ENCODE data around the gene CCL28. TPM values are rescaled to one million over a fixed set of nuclear protein-coding genes. Genes with fewer than 3 reads are reported as not detected.
"Not testable (repeated sequence)": the region's sequence is repeated elsewhere in the genome, so short reads cannot be mapped to it uniquely, and the experiment has no call there.

The CCL28 gene
- total and polyA plus RNA-seq, 8 donors = 0.45 to 23.3 (median 8.9) TPM; not detected in 1

DNA sequence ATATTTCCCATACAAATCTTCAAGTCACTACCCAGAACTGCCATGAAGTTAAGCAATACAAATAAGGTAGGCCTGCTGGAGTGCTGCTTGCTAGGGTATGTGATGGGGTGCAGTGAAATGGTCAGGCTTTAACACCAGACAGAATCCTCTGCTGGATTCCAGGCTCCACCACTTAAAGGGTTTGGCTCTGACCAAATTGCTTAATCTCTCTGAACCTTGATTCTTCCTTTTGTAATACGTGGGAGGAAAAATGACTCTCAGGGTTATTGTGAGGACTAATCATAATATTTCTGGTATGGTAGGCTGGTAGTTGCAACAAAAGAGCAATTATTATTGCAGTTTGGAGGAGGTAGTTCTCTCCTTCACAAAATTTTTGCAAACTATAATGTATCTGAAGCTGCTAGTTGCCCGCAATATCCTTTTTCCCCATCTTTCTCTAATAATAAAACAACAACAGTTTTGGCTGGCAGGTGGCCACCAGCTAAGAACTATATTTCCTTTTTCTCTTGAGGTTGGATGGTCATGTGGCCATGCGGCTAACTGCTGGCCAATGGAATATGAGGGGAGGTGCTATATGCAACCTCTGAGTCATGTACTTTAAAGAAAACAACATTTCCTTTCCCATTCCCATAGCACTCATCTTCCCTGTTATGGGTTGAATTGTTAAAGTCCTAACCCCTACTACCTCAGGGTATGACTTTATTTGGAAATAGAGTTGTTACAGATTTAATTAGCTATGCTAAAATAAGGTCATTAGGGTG lies 44.1 kb downstream of the CCL28 start:
- intact Hi-C loops (cut with DNase I; ENCODE audit: low total_unique reads) = no loop called here
- no peaks in the 10 kb centered on the region for H3K36me3 ChIP-seq
- H3K4me1 ChIP-seq = no peaks in the 10 kb centered on the region
- no peak overlapping the region for H3K4me3 ChIP-seq
- H3K9me3 ChIP-seq = peaks cover 0 to 12% (median 8%) of the 10 kb centered on the region in 4 donors
- TF ChIP-seq EP300 (IDR thresholded peaks at IDR 0.05) = no peak
- TF ChIP-seq, protein P1, sequence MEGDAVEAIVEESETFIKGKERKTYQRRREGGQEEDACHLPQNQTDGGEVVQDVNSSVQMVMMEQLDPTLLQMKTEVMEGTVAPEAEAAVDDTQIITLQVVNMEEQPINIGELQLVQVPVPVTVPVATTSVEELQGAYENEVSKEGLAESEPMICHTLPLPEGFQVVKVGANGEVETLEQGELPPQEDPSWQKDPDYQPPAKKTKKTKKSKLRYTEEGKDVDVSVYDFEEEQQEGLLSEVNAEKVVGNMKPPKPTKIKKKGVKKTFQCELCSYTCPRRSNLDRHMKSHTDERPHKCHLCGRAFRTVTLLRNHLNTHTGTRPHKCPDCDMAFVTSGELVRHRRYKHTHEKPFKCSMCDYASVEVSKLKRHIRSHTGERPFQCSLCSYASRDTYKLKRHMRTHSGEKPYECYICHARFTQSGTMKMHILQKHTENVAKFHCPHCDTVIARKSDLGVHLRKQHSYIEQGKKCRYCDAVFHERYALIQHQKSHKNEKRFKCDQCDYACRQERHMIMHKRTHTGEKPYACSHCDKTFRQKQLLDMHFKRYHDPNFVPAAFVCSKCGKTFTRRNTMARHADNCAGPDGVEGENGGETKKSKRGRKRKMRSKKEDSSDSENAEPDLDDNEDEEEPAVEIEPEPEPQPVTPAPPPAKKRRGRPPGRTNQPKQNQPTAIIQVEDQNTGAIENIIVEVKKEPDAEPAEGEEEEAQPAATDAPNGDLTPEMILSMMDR (IDR thresholded peaks at IDR 0.05) = no peak
- WGBS, 5 donors = 90 to 99% (median 91%) methylated on average over 3 of the region's 3 CpGs
- H3K27ac ChIP-seq = no peak overlapping the region
- no peak for DNase-seq
- H3K27me3 ChIP-seq = no peaks in the 10 kb centered on the region

DNA sequence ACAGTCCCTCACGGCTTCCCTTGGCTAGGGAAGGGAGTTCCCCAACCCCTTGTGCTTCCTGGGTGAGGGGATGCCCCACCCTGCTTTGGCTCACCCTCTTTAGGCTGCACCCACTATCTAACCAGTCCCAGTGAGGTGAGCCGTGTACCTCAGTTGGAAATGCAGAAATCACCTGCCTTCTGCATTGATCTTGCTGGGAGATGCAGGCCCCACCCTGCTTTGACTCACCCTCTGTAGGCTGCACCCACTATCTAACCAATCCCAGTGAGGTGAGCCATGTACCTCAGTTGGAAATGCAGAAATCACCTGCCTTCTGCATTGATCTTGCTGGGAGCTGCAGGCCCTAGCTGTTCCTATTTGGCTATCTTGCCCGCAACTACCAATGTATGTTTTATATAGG lies 44.7 kb downstream of the CCL28 start:
- Histone ChIP-seq H3K36me3 (no peaks in the 10 kb centered on the region), H3K27ac (no peak overlapping the region), H3K4me1 (no peaks in the 10 kb centered on the region), H3K4me3 (no peak overlapping the region), H3K27me3 (no peaks in the 10 kb centered on the region), H3K9me3 (peaks cover 0 to 12% (median 8%) of the 10 kb centered on the region in 4 donors)
- WGBS, 5 donors = 83 to 91% (median 85%) methylated on average over 3 of the region's 3 CpGs
- no peak for TF ChIP-seq EP300 (IDR thresholded peaks at IDR 0.05)
- TF ChIP-seq, protein P1 (IDR thresholded peaks at IDR 0.05) = no peak
- intact Hi-C loops (cut with DNase I; ENCODE audit: low total_unique reads) = no loop called here
- DNase-seq = no peak

DNA sequence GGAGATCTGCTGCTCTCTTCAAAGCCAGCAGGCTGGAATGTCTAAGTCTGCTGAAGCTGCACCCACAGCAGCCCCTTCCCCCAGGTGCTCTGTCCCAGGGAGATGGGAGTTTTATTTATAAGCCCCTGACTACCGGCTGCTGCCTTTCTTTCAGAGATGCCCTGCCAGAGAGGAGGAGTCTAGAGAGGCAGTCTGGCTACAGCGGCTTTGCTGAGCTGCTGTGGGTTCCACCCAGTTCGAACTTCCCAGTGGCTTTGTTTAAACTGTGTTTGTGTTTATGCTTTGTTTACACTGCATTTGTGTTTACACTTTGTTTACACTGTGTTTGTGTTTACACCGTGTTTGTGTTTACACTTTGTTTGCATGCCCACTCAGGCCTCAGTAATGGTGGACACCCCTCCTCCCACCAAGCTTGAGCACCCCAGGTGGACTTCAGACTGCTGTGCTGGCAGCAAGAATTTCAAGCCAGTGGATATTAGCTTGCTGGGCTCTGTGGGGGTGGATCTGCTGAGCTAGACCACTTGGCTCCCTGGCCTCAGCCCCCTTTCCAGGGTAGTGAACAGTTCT lies 45.4 kb downstream of the CCL28 start:
- intact Hi-C loops (cut with DNase I; ENCODE audit: low total_unique reads); H3K27me3 ChIP-seq; H3K4me1 ChIP-seq; DNase-seq; H3K27ac ChIP-seq; H3K4me3 ChIP-seq; H3K36me3 ChIP-seq: not testable (repeated sequence)
- WGBS, 5 donors = 50 to 66% (median 53%) methylated on average over 4 of the region's 4 CpGs
- peaks cover 0 to 12% (median 10%) of the 10 kb centered on the region in 4 donors for H3K9me3 ChIP-seq

DNA sequence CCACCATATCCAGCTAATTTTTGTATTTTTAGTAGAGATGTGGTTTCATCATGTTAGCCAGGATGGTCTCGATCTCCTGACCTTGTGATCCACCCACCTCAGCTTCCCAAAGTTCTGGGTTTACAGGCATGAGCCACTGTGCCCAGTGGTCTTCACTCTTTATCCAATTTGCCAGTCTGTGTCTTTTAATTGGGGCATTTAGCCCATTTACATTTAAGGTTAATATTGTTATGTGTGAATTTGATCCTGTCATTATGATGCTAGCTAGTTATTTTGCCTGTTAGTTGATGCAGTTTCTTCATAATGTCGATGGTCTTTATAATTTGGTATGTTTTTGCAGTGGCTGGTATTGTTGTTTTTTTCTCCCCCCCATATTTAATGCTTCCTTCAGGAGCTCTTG lies 47.0 kb downstream of the CCL28 start:
- intact Hi-C loops (cut with DNase I; ENCODE audit: low total_unique reads); H3K4me1 ChIP-seq; H3K27ac ChIP-seq; H3K4me3 ChIP-seq; H3K27me3 ChIP-seq; H3K36me3 ChIP-seq; DNase-seq: not testable (repeated sequence)
- peaks cover 0 to 24% (median 16%) of the 10 kb centered on the region in 4 donors for H3K9me3 ChIP-seq
- WGBS, 5 donors = 88 to 94% (median 92%) methylated on average over 2 of the region's 2 CpGs

DNA sequence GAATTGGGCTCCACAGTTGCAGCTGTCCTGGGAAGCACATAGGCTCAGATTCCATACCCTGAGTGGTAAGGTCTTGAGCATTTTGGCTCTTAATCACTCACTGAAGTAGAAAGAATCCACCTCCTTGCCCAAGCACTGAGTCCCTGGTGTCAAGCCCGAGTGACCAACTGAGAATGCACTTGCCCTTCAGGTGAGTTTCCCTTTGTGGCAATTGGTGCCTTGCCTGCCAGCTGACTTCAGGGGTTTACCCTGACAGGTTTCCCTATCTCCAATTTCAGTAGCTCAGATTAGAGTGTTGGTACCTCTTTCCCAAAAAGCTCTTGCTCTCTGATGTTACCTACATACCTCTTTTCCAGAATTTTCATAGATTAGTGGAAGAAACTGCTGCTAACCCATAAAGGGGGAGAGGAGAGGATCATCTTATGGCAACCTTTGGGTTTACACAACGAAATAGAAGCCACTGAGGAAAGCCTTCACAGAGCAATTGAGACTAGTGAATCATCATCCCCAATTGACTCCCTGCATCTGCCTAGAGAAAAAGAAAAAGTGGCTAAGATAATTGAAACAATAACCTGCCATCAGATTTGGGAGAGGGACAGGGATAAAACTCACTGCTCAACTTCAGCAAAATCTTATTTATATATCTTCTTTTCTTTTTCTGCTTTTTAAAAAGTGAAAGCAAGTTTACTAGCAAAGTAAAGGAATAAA lies 48.6 kb downstream of the CCL28 start:
- no peaks in the 10 kb centered on the region for H3K4me1 ChIP-seq
- intact Hi-C loops (cut with DNase I; ENCODE audit: low total_unique reads) = no loop called here
- H3K27ac ChIP-seq = no peak overlapping the region
- H3K36me3 ChIP-seq = no peaks in the 10 kb centered on the region
- H3K4me3 ChIP-seq = no peak overlapping the region
- no peak for DNase-seq
- TF ChIP-seq POLR2A (IDR thresholded peaks at IDR 0.05) (no peak), EP300 (IDR thresholded peaks at IDR 0.05) (no peak), POLR2AphosphoS5 (IDR thresholded peaks at IDR 0.05) (no peak)
- TF ChIP-seq, protein P1 (IDR thresholded peaks at IDR 0.05) = no peak
- H3K9me3 ChIP-seq = peaks cover 5 to 34% (median 20%) of the 10 kb centered on the region in 4 donors
- no peaks in the 10 kb centered on the region for H3K27me3 ChIP-seq
- WGBS, 5 donors = 47 to 52% (median 48%) methylated on average over 2 of the region's 2 CpGs
